OCI-LY1 (cell line): Measurements from ENCODE around the gene CD74.

Source experiments
- H2AFZ ChIP-seq: fragments of 200-600 bp; sonication (generic), shearing (Covaris generic); 2 replicates; pipeline ENCODE4 v1.6.0; 2014; ENCODE audit warnings: antibody characterized with exemption, mild to moderate bottlenecking, low read length
- H3F3A ChIP-seq: fragments of 200-600 bp; sonication (generic), shearing (Covaris generic); 2 replicates; pipeline ENCODE4 v1.6.0; 2014; ENCODE audit warnings: mild to moderate bottlenecking, antibody characterized with exemption, low read length, moderate library complexity; ENCODE audit not compliant: insufficient read depth
- H3K27ac ChIP-seq: fragments of 200-600 bp; sonication (generic); 2 replicates; pipeline ENCODE4 v1.5.1; 2014; ENCODE audit warnings: low read length, mixed run types, mild to moderate bottlenecking, low read depth; ENCODE audit not compliant: poor library complexity, severe bottlenecking
- H3K27me3 ChIP-seq: fragments of 200-600 bp; sonication (generic); 2 replicates; pipeline ENCODE4 v1.6.0; 2014; ENCODE audit warnings: antibody characterized with exemption, mild to moderate bottlenecking, low read length, moderate library complexity; ENCODE audit not compliant: insufficient read depth
- H3K36me3 ChIP-seq: fragments of 200-600 bp; sonication (generic); 2 replicates; pipeline ENCODE4 v1.6.1; 2014; ENCODE audit warnings: mild to moderate bottlenecking, antibody characterized with exemption, low read length, moderate library complexity, mixed read lengths; ENCODE audit not compliant: insufficient read depth
- H3K4me1 ChIP-seq: fragments of 200-600 bp; sonication (generic); 2 replicates; pipeline ENCODE4 v1.5.1; 2014; ENCODE audit warnings: mild to moderate bottlenecking, low read length, moderate library complexity; ENCODE audit not compliant: insufficient read depth, severe bottlenecking
- H3K4me2 ChIP-seq: fragments of 200-600 bp; sonication (generic), shearing (Covaris generic); 2 replicates; pipeline ENCODE4 v1.6.1; 2014; ENCODE audit warnings: low read length
- H3K4me3 ChIP-seq: fragments of 200-600 bp; sonication (generic); 2 replicates; pipeline ENCODE4 v1.5.1; 2014; ENCODE audit warnings: low read length, low read depth, mild to moderate bottlenecking, mixed read lengths; ENCODE audit not compliant: poor library complexity, severe bottlenecking
- H3K79me2 ChIP-seq: fragments of 200-600 bp; shearing (Covaris generic); 2 replicates; pipeline ENCODE4 v1.6.1; 2016; ENCODE audit warnings: mixed run types, low read length, mixed read lengths; ENCODE audit not compliant: insufficient read depth
- H3K9ac ChIP-seq: fragments of 200-600 bp; sonication (generic), shearing (Covaris generic); 2 replicates; pipeline ENCODE4 v1.6.1; 2014; ENCODE audit warnings: mild to moderate bottlenecking, low read length, mixed read lengths
- H3K9me2 ChIP-seq: fragments of 200-600 bp; sonication (generic), shearing (Covaris generic); 2 replicates; pipeline ENCODE4 v1.6.1; 2014; ENCODE audit warnings: low read depth, mild to moderate bottlenecking, low read length, mixed read lengths
- H3K9me3 ChIP-seq: fragments of 200-600 bp; shearing (Covaris generic); 2 replicates; pipeline ENCODE4 v1.6.1; 2014; ENCODE audit warnings: low read length, mixed read lengths
- H4K20me1 ChIP-seq: fragments of 200-600 bp; sonication (generic), shearing (Covaris generic); 2 replicates; pipeline ENCODE4 v1.6.0; 2016; ENCODE audit warnings: mild to moderate bottlenecking, low read length; ENCODE audit not compliant: insufficient read depth
- CTCF ChIP-seq: fragments of 200-600 bp; sonication (generic), shearing (Covaris generic); IDR thresholded peaks from 2 replicates; pipeline ENCODE4 v1.5.1; 2017; ENCODE audit warnings: mild to moderate bottlenecking, antibody characterized with exemption, low read length, moderate library complexity, mixed read lengths
- EZH2 ChIP-seq: fragments of 200-600 bp; sonication (generic), shearing (Covaris generic); IDR thresholded peaks from 2 replicates; pipeline ENCODE4 v1.8.0; 2017; ENCODE audit warnings: borderline replicate concordance, mixed run types, mild to moderate bottlenecking, antibody characterized with exemption, low read length, moderate library complexity, mixed read lengths

CD74 gene

GRCh38 chr5:150389531-150390266 is 23.0 kb downstream of the CD74 start:
- Histone ChIP-seq H2AFZ (no peak overlapping the region), H3K79me2 (no peaks in the 10 kb centered on the region), H3F3A (no peaks in the 10 kb centered on the region), H3K4me1 (no peaks in the 10 kb centered on the region), H4K20me1 (no peaks in the 10 kb centered on the region), H3K27me3 (no peaks in the 10 kb centered on the region), H3K4me2 (no peak overlapping the region), H3K27ac (no peak overlapping the region), H3K36me3 (peaks cover 99% of the 10 kb centered on the region), H3K9me3 (no peaks in the 10 kb centered on the region), H3K9ac (no peak overlapping the region), H3K4me3 (no peak overlapping the region), H3K9me2 (no peaks in the 10 kb centered on the region)
- TF ChIP-seq CTCF = no peak
- TF ChIP-seq EZH2 = no peak

GRCh38 chr5:150386024-150386855 is 26.5 kb downstream of the CD74 start:
- H4K20me1 ChIP-seq = no peaks in the 10 kb centered on the region
- H3K27ac ChIP-seq = no peak overlapping the region
- H3K27me3 ChIP-seq = no peaks in the 10 kb centered on the region
- H3K9me2 ChIP-seq = no peaks in the 10 kb centered on the region
- TF ChIP-seq CTCF = no peak
- no peak for TF ChIP-seq EZH2
- H2AFZ ChIP-seq = no peak overlapping the region
- H3K4me3 ChIP-seq = no peak overlapping the region
- H3K79me2 ChIP-seq = no peaks in the 10 kb centered on the region
- no peaks in the 10 kb centered on the region for H3F3A ChIP-seq
- no peak overlapping the region for H3K4me2 ChIP-seq
- peaks cover 100% of the 10 kb centered on the region for H3K36me3 ChIP-seq
- H3K4me1 ChIP-seq = no peaks in the 10 kb centered on the region
- H3K9ac ChIP-seq = no peak overlapping the region
- no peaks in the 10 kb centered on the region for H3K9me3 ChIP-seq

- peaks cover 100% of the 10 kb centered on the region for H3K36me3 ChIP-seq
- H3K4me1 ChIP-seq = no peaks in the 10 kb centered on the region
- no peak overlapping the region for H3K9ac ChIP-seq
- TF ChIP-seq EZH2 = no peak
- TF ChIP-seq CTCF = no peak
- H4K20me1 ChIP-seq = no peaks in the 10 kb centered on the region
- H3K27me3 ChIP-seq = no peaks in the 10 kb centered on the region
- no peaks in the 10 kb centered on the region for H3K9me2 ChIP-seq
- no peak overlapping the region for H2AFZ ChIP-seq
- no peaks in the 10 kb centered on the region for H3K9me3 ChIP-seq
- no peaks in the 10 kb centered on the region for H3K79me2 ChIP-seq
- no peaks in the 10 kb centered on the region for H3F3A ChIP-seq
- H3K4me3 ChIP-seq = no peak overlapping the region
- no peak overlapping the region for H3K4me2 ChIP-seq
- H3K27ac ChIP-seq = no peak overlapping the region
These were observed 28.0 kb downstream of the CD74 start for GRCh38 chr5:150384701-150385100.
